Right lobe of liver (tissue), 5 donors: ENCODE measurements around the gene ZNF254. TPM values are rescaled to one million over a fixed set of nuclear protein-coding genes. Genes with fewer than 3 reads are reported as not detected.

Source experiments
- total RNA-seq, 6 experiments: library from RNA; depleted of rRNA in 2 of 6; stranded (reverse); fragments of >200 nt in 2 of 6; fragmentation: NEBNext Ultra II Directional in 3 of 6; extraction: Animal tissue kit (Norgen Biotek cat#: 25700) in 3 of 6; gene quantifications; one replicate each; pipeline versions ENCODE4 v1.1.0 to v1.2.4, GENCODE V29; 2016 to 2023
- donor health status: DM: no; HTN: no; CAD: no.
- donor health status: DM: no; HTN: no; CAD: no.
- donor health status: DM: no; HTN: yes; CAD: no.
- donor health status: DM: no; HTN: yes; CAD: no.

Gene ZNF254
- total RNA-seq, 6 experiments from 2014 or later, result 5.2 to 10.0 (median 8.0) TPM

Other genes starting within 250 kb of the ZNF254 start
- gene ZNF726, start 172.3 kb upstream of the ZNF254 start, total RNA-seq, result 1 to 10 TPM in 4 of 6 experiments, under 1 TPM in 2; 0.73 to 4.1 (median 1.9) TPM